WTC11 (cell line): ENCODE measurements around the gene FBXL2. TPM values are rescaled to one million over a fixed set of nuclear protein-coding genes. Genes with fewer than 3 reads are reported as not detected.

ENCODE experiments used
- ATAC-seq: fragments of 200-7000 bp; cut with Tn5 transposase; 2 replicates; pipeline ENCODE4 v1.10.0; 2021; ENCODE audit warnings: mild to moderate bottlenecking, moderate library complexity
- CTCF ChIA-PET: fragments of 300-600 bp; sonication (Branson Sonifier 250); formaldehyde crosslinking; loops from one replicate; lab custom pipeline; 2021; ENCODE audit warnings: antibody characterized with exemption; lab: Charles Lee
- POLR2A ChIA-PET: fragments of 350-600 bp; sonication (Branson Sonifier 250); formaldehyde crosslinking; loops from one replicate; lab custom pipeline; 2021; ENCODE audit warnings: antibody characterized with exemption; lab: Charles Lee
- DNase-seq: peaks from one replicate; pipeline ENCODE4 v3.0.0; 2021; ENCODE audit warnings: low spot score
- H3K27ac Mint-ChIP-seq: 2 replicates; pipeline ENCODE4 v1.8.0; 2021; ENCODE audit warnings: mixed read lengths
- H3K27me3 Mint-ChIP-seq: 2 replicates; pipeline ENCODE4 v1.8.0; 2021; ENCODE audit warnings: low read depth, mild to moderate bottlenecking, moderate library complexity, mixed read lengths
- H3K36me3 Mint-ChIP-seq: 2 replicates; pipeline ENCODE4 v1.8.0; 2021; ENCODE audit warnings: mixed read lengths
- H3K4me1 Mint-ChIP-seq: 2 replicates; pipeline ENCODE4 v1.8.0; 2022; ENCODE audit warnings: mixed read lengths
- H3K4me3 Mint-ChIP-seq: 2 replicates; pipeline ENCODE4 v1.8.0; 2021; ENCODE audit warnings: mild to moderate bottlenecking, moderate library complexity, mixed read lengths
- H3K9me3 Mint-ChIP-seq: 2 replicates; pipeline ENCODE4 v1.8.0; 2021; ENCODE audit warnings: mixed read lengths
- ATF1 ChIP-seq: sonication (generic); formaldehyde crosslinking; IDR thresholded peaks from 2 replicates; pipeline ENCODE4 v1.8.1; 2023; ENCODE audit warnings: mild to moderate bottlenecking, moderate library complexity, missing genetic modification reagents
- CREB1 ChIP-seq: sonication (generic); formaldehyde crosslinking; IDR thresholded peaks from 2 replicates; pipeline ENCODE4 v1.8.0; 2023; ENCODE audit warnings: mild to moderate bottlenecking, missing genetic modification reagents
- CTCF ChIP-seq: fragments of 200-600 bp; IDR thresholded peaks from 2 replicates; pipeline ENCODE4 v1.8.0; 2022; ENCODE audit warnings: antibody characterized with exemption
- E2F1 ChIP-seq: sonication (generic); formaldehyde crosslinking; IDR thresholded peaks from 2 replicates; pipeline ENCODE4 v1.8.0; 2022; ENCODE audit warnings: mild to moderate bottlenecking, missing genetic modification reagents
- E2F4 ChIP-seq: sonication (generic); formaldehyde crosslinking; IDR thresholded peaks from 2 replicates; pipeline ENCODE4 v1.8.1; 2022; ENCODE audit warnings: low read depth, mild to moderate bottlenecking, moderate library complexity, missing genetic modification reagents, borderline replicate concordance
- ELF4 ChIP-seq: sonication (generic); formaldehyde crosslinking; IDR thresholded peaks from 2 replicates; pipeline ENCODE4 v1.8.1; 2022; ENCODE audit warnings: low read depth, mild to moderate bottlenecking, moderate library complexity, missing genetic modification reagents
- ERG ChIP-seq: fragments of 250-450 bp; sonication (Bioruptor Pico); IDR thresholded peaks from 2 replicates; pipeline ENCODE4 v1.8.0; 2021; ENCODE audit warnings: mild to moderate bottlenecking
- GABPB1 ChIP-seq: sonication (generic); formaldehyde crosslinking; IDR thresholded peaks from 2 replicates; pipeline ENCODE4 v1.8.1; 2023; ENCODE audit warnings: mild to moderate bottlenecking, missing genetic modification reagents
- GTF2I ChIP-seq: fragments of 250-450 bp; sonication (Bioruptor Pico); conservative IDR thresholded peaks from 2 replicates; pipeline ENCODE4 v1.4.0; 2021; ENCODE audit warnings: mild to moderate bottlenecking
- HMGA2 ChIP-seq: fragments of 250-450 bp; sonication (Bioruptor Pico); IDR thresholded peaks from 2 replicates; pipeline ENCODE4 v1.4.0; 2021; ENCODE audit warnings: mild to moderate bottlenecking, moderate library complexity
- IRF2 ChIP-seq: sonication (generic); formaldehyde crosslinking; IDR thresholded peaks from 2 replicates; pipeline ENCODE4 v1.8.0; 2022; ENCODE audit warnings: low read depth, missing genetic modification reagents, borderline replicate concordance
- KAT7 ChIP-seq: sonication (generic); formaldehyde crosslinking; IDR thresholded peaks from 2 replicates; pipeline ENCODE4 v1.8.1; 2023; ENCODE audit warnings: missing genetic modification reagents, mild to moderate bottlenecking, borderline replicate concordance
- MXD4 ChIP-seq: fragments of 250-450 bp; sonication (Bioruptor Pico); IDR thresholded peaks from 2 replicates; pipeline ENCODE4 v1.8.0; 2021; ENCODE audit warnings: mild to moderate bottlenecking, moderate library complexity, borderline replicate concordance
- NFATC4 ChIP-seq: fragments of 250-450 bp; sonication (Bioruptor Pico); IDR thresholded peaks from 2 replicates; pipeline ENCODE4 v1.9.0; 2021; ENCODE audit warnings: mild to moderate bottlenecking
- NFYB ChIP-seq: sonication (generic); formaldehyde crosslinking; conservative IDR thresholded peaks from 2 replicates; pipeline ENCODE4 v1.8.0; 2022; ENCODE audit warnings: low read depth, missing genetic modification reagents
- NR1H2 ChIP-seq: sonication (generic); formaldehyde crosslinking; IDR thresholded peaks from 2 replicates; pipeline ENCODE4 v1.9.0; 2021; ENCODE audit warnings: mild to moderate bottlenecking, moderate library complexity, missing genetic modification reagents
- OVOL2 ChIP-seq: fragments of 250-450 bp; sonication (Bioruptor Pico); IDR thresholded peaks from 2 replicates; pipeline ENCODE4 v1.9.0; 2021; ENCODE audit warnings: mild to moderate bottlenecking, borderline replicate concordance
- SOX15 ChIP-seq: fragments of 250-450 bp; sonication (Bioruptor Pico); IDR thresholded peaks from 2 replicates; pipeline ENCODE4 v1.9.0; 2021; ENCODE audit warnings: mild to moderate bottlenecking
- TEAD4 ChIP-seq: sonication (generic); formaldehyde crosslinking; IDR thresholded peaks from 2 replicates; pipeline ENCODE4 v1.8.0; 2022; ENCODE audit warnings: mild to moderate bottlenecking, missing genetic modification reagents
- TP53 ChIP-seq: sonication (generic); formaldehyde crosslinking; IDR thresholded peaks from 2 replicates; pipeline ENCODE4 v1.8.1; 2023; ENCODE audit warnings: mild to moderate bottlenecking, missing genetic modification reagents
- USF2 ChIP-seq: sonication (generic); formaldehyde crosslinking; IDR thresholded peaks from 2 replicates; pipeline ENCODE4 v1.8.1; 2023; ENCODE audit warnings: mild to moderate bottlenecking, missing genetic modification reagents, moderate library complexity
- ZNF121 ChIP-seq: sonication (generic); formaldehyde crosslinking; IDR thresholded peaks from 2 replicates; pipeline ENCODE4 v1.8.0; 2023; ENCODE audit warnings: missing genetic modification reagents
- ZNF219 ChIP-seq: sonication (generic); formaldehyde crosslinking; IDR thresholded peaks from 2 replicates; pipeline ENCODE4 v1.8.0; 2023; ENCODE audit warnings: missing genetic modification reagents, mild to moderate bottlenecking, borderline replicate concordance
- ZNF263 ChIP-seq: sonication (generic); formaldehyde crosslinking; IDR thresholded peaks from 2 replicates; pipeline ENCODE4 v1.8.1; 2022; ENCODE audit warnings: low read depth, mild to moderate bottlenecking, moderate library complexity, missing genetic modification reagents
- ZNF317 ChIP-seq: sonication (generic); formaldehyde crosslinking; IDR thresholded peaks from 2 replicates; pipeline ENCODE4 v1.8.1; 2023; ENCODE audit warnings: low read depth, mild to moderate bottlenecking, moderate library complexity, missing genetic modification reagents, borderline replicate concordance
- ZNF416 ChIP-seq: fragments of 250-450 bp; sonication (Bioruptor Pico); IDR thresholded peaks from 2 replicates; pipeline ENCODE4 v1.9.0; 2021; ENCODE audit warnings: mild to moderate bottlenecking, inconsistent platforms
- ZNF425 ChIP-seq: fragments of 250-450 bp; sonication (Bioruptor Pico); conservative IDR thresholded peaks from 2 replicates; pipeline ENCODE4 v1.9.0; 2021; ENCODE audit warnings: mild to moderate bottlenecking
- total RNA-seq: library from RNA; stranded (reverse); gene quantifications from 3 replicates; pipeline ENCODE4 v1.2.3, GENCODE V29; 2021

Gene FBXL2
- total RNA-seq, 1 experiment from 2014 or later = 2.9 TPM

- Mint-ChIP-seq H3K27me3 (no peaks in the 10 kb centered on the region), H3K27ac (no peak overlapping the region), H3K4me3 (no peak overlapping the region), H3K4me1 (peaks cover 71% of the 10 kb centered on the region), H3K36me3 (no peaks in the 10 kb centered on the region), H3K9me3 (no peaks in the 10 kb centered on the region)
- CTCF ChIA-PET = interaction anchor here (0.9 to 1.2 kb wide), 2 partner anchors 10 to 357 kb away, joined by 3 read pairs; no protein-coding TSS in a partner anchor
- TF ChIP-seq NFATC4 (CRISPR knock-in tag) (no peak), IRF2 (CRISPR knock-in tag) (no peak), ERG (CRISPR knock-in tag) (no peak), ZNF263 (no peak), NFYB (CRISPR knock-in tag) (no peak), GTF2I (CRISPR knock-in tag) (no peak), HMGA2 (no peak), NR1H2 (CRISPR knock-in tag) (no peak), CTCF (no peak), GABPB1 (CRISPR knock-in tag) (no peak), SOX15 (CRISPR knock-in tag) (no peak), OVOL2 (no peak), ZNF416 (CRISPR knock-in tag) (no peak), KAT7 (no peak), USF2 (CRISPR knock-in tag) (no peak), E2F4 (CRISPR knock-in tag) (no peak), ZNF121 (no peak), TP53 (no peak)
- ATAC-seq (no peak), DNase-seq (no peak)
- POLR2A ChIA-PET = interaction anchor here (1.4 kb wide), 1 partner anchor 10 kb away, joined by 3 read pairs; no protein-coding TSS in a partner anchor
These were observed 153.3 kb downstream of the FBXL2 start for GRCh38 chr3:33430571-33430970.

- H3K4me1 Mint-ChIP-seq = peaks cover 70% of the 10 kb centered on the region
- no peak for ATAC-seq
These were observed 156.6 kb downstream of the FBXL2 start for GRCh38 chr3:33433843-33434242.

More at GRCh38 chr3:33433843-33434242, 156.6 kb downstream of the FBXL2 start:
- DNase-seq = no peak
- 0 out of 2 replicates have a peak overlapping the region, but pooled peaks have one; percentile 59 for H3K27ac Mint-ChIP-seq
- H3K27me3 Mint-ChIP-seq = no peaks in the 10 kb centered on the region
- no peak overlapping the region for H3K4me3 Mint-ChIP-seq
- POLR2A ChIA-PET = no interaction called here
- H3K36me3 Mint-ChIP-seq = no peaks in the 10 kb centered on the region
- TF ChIP-seq NR1H2 (CRISPR knock-in tag) = no peak
- no peak for TF ChIP-seq ZNF219 (CRISPR knock-in tag)
- no peak for TF ChIP-seq ZNF317 (CRISPR knock-in tag)
- no peak for TF ChIP-seq E2F4 (CRISPR knock-in tag)
- TF ChIP-seq MXD4 (CRISPR knock-in tag) = no peak
- no peak for TF ChIP-seq ATF1 (CRISPR knock-in tag)
- no peak for TF ChIP-seq CREB1 (CRISPR knock-in tag)
- TF ChIP-seq HMGA2 = no peak
- TF ChIP-seq E2F1 (CRISPR knock-in tag) = no peak
- TF ChIP-seq ELF4 (CRISPR knock-in tag) = no peak
- TF ChIP-seq ZNF425 = no peak
- no peak for TF ChIP-seq GABPB1 (CRISPR knock-in tag)
- TF ChIP-seq TEAD4 = no peak
- TF ChIP-seq, all 79 proteins: peak for 0
- no peaks in the 10 kb centered on the region for H3K9me3 Mint-ChIP-seq
- CTCF ChIA-PET = interaction anchor here (0.7 to 1.0 kb wide), 3 partner anchors 13 to 281 kb away, joined by 4 read pairs; no protein-coding TSS in a partner anchor
